Measurements from ENCODE around the gene UPF1. TPM values are rescaled to one million over a fixed set of nuclear protein-coding genes. Genes with fewer than 3 reads are reported as not detected.

Gene UPF1
- total RNA-seq, 1 experiment from 2014 or later, result 121 TPM

DNA sequence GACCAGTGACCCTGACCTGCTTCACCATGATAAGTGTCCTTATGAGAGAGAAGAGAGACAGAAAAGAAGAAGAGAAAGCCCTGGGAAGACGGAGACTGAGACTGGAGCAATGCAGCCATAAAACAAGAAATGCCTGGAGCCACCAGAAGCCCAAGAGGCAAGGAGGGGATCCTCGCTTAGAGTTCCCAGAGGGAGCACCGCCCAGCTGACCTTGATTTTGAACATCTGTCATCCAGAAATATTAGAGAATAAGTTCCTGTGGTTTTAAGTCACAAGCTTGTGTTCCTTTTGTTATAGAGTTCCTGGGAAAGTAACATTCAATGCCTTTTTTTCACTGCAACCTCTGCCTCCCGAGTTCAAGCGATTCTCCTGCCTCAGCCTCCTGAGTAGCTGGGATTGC is 44.0 kb downstream of the UPF1 start:
- DNase-seq (ENCODE audit: low read depth), result no peak

DNA sequence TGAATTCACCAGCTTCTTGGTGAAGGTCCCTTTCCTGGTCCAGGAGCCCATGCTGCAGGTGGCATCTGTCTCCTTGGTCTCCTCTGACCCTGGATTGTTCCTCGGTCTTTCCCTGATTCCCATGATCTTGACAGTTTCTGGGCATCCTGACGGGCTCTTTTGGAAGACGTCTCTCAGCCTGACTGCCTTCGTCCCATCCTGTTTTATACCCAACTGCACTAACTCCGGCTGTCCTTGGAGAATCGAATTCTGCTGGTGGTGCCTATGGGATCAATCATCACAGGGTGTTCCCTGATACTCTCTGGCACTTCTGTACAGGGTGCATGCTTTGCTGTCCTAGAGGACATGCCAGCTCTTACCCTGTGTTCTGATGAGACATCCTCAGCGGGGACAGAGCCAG is 45.1 kb downstream of the UPF1 start:
- no peak for DNase-seq (ENCODE audit: low read depth)

DNA sequence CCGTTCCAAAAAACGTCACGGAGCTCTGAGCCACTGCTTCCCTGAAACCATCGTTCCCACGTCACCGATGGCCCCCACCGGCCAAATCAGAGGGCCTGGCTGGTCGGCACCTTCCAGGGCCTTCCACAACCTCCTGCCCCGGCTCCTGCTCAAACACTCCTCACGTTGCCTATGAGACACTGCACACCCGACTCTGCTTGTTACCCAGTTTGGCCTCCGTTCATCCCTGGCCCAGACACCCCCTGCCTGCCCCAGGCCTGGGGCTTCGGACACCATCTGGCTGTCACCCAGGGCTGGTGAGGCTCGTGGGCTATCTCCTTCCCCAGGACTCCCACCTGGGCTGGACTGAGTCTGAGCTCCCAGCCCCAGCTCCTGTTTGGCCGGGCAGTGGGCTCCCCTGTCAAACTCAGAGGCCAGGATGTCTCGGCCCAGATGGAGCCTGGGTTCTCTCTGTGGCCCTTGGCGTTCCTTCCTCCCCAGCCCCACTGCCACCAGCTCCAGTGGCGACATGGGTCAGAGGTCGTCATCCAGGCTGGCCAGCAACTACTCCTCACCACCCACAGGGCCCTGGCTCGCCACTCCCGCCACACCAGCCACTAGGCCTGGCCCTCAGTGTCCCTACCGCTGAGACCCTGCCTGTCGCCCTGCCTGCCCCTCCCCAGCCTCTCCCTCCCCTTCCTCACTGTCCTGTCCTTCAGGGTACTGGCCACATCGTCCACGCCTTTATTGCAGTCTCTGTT is 46.5 kb downstream of the UPF1 start:
- no peak for DNase-seq (ENCODE audit: low read depth)

DNA sequence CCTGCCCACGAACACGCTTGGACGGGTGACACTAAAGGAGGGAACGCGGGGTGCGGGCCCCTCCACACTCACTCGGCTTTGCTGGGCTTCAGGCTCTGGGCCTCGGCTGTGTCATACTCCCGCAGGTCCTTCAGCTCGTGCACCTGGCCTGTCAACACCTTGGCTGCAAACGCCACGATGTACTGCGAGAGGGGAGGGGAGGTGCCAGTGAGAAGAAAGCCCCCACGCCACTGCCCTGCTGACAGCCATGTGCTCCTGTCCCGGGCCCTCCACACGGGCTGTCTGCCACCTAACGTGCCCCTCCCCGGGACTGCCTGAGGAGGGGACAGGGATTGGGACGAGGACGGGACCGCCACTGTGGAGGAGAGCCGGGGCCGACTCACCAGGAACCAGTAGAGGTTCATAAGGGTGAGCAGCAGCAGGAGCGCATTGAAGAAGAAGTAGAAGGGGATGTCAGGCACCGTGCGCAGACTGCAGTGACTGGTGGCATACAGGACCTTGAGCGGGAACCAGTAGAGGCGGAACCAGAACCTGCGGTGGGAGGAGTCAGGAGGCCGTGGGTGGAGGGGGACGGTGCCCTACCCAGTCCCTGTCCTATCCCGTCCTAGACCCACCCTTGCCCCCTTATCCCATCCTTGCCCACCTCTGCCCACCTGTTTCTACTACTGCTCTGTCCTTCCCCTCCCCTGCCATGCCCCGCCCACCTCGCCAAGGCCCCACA is 47.3 kb downstream of the UPF1 start:
- DNase-seq (ENCODE audit: low read depth), result no peak

- DNase-seq (ENCODE audit: low read depth), result peak; percentile 50
Observed at GRCh38 chr19:18879579-18880373, 48.0 kb downstream of the UPF1 start.

DNA sequence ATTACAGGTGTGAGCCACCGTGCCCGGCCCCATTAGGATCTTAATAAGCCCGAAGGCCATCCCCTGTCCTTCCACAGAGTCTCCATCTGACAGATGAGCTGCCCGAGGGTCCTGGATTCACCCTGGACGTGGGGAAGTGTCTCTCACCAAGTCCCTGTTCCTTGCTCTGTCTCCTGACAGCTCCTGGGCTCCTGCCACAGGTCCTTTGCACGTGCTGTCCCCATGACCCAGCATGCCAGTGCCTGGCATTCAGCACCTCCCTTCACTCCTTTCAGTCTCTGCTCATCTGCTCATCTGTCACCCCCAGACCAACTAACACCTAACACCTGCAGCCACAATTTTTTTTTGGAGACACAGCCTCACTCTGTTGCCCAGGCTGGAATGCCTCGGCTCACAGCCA is 49.7 kb downstream of the UPF1 start:
- no peak for DNase-seq (ENCODE audit: low read depth)

DNA sequence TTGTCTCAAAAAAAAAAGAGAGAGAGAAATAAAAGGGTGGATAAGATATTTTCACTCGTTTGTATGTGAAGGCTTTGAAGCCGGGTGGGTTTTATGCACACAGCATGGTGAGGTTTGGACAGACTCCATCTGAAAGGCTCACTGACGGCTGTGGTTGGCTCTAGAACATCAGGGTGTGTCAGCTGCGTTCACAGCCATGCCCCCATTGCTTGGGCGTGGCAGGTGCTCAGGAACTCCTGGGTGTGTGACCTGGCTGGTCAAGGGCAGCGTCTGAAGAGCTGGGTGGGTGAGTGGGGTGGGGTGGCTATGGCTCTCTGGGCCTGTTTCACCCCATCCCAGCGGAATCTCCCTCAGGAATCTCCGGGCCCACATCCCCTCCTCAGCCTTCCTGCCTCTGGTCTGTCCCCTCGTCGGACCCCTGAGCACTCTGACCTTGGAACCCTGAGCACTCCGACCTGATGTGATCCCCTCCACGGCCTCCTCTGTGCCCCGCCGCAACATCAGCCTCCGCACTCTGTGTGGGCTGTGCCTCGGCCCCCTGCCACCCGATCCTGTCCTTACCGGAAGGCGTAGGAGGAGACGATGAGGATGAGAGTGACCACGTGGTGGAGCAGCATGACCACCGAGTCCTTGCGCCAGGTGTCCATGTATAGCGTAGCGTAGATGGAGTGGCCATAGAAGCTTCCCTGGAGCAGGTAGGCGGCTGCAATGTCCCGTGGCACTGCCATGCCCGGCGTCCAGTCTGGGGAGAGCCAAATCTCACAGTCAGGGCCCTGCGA is 52.0 kb downstream of the UPF1 start:
- no peak for DNase-seq (ENCODE audit: low read depth)

DNA sequence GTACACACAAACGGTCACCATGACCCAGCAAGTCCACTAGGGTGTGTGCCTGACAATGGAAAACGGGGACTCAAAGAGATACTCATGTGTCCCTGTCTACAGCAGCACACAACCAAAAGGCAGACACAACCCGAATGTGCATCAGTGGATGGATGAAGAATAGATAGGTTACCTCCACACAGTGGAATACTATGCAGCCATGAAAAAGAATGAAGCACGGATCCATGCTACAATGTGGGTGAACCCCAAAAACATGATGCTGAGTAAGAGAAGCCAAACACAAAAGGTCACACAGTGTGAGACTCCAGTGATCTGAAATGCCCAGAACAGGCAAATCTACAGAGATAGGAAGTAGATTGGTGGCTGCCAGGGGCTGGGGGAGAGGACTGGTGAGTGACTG is 55.2 kb downstream of the UPF1 start:
- DNase-seq (ENCODE audit: low read depth), result no peak

DNA sequence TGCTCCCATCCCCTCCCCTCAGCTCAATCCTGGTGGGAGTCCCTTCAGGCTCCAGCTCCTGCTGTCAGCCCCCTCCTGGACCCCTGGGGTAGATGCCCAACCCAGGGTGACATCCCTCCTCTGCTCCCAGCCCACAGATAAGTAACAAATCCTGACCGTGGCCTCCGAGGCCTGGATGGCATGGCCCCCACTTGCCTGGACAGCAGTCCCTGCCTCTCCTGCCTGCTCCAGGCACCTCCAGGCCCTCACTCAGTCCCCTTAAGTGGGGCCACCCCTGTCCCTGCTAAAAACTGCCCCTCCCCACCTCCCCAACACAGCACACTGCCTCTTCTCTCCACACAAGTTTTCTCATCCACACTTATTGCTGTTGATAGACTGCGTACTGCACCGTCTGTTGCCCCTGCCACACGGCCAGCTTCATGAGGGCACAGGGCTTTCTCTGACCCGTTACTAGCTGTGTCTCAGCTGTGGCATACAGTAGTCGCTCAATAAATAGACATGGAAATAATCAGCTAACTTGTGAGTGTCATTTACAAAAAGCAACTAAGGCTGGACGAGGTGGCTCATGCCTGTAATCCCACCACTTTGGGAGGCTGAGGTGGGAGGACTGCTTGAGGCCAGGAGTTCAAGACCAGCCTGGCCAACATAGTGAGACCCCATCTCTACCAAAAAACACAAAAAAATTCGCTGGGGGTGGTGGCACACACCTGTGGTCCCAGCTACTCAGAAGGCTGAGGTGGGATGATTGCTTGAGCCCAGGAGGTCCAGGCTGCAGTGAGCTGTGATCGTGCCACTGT is 58.4 kb downstream of the UPF1 start:
- DNase-seq (ENCODE audit: low read depth), result no peak

GRCh38 chr19:18893587-18894253 is 62.0 kb downstream of the UPF1 start:
- peak; percentile 1 for DNase-seq (ENCODE audit: low read depth)

GRCh38 chr19:18894254-18895037 is 62.7 kb downstream of the UPF1 start:
- DNase-seq (ENCODE audit: low read depth), result peak; percentile 48

- DNase-seq (ENCODE audit: low read depth), result peak; percentile 70
Observed at GRCh38 chr19:18895038-18895823, 63.5 kb downstream of the UPF1 start.

DNA sequence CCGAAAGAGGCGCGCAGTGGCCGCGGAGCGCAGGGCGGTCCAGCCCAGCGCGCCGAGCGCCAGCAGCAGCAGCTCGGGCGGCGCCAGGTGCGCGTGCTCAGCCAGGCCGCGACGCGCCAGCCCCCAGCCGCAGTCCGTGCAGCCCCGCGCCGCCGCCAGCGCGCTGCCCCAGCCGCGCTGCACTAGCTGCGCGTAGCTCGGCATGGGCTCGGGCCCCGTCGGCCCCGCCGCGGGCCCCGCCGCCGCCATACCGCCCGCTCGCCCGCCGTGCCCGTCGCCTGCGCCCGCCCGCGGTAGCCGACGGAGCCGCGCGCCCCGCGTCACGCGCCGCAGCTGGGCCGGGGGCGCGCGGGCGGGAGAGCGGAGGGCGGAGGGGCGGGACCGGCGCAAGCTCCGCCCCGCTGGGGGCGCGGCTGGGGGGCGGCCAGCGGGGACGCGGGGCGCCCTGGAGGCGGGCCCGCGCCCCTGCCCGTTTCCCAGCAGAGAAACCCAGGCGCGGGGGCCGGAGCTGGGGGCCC is 64.1 kb downstream of the UPF1 start, which contains the start of gene CERS1:
CERS1 (minus strand) TSS at position 335 of the 518 bp plus-strand sequence; CDS start at position 249, 86 bp downstream.
- no peak for DNase-seq (ENCODE audit: low read depth)

- peak; percentile 40 for DNase-seq (ENCODE audit: low read depth)
Observed at GRCh38 chr19:18896421-18896841, 64.7 kb downstream of the UPF1 start.

DNA sequence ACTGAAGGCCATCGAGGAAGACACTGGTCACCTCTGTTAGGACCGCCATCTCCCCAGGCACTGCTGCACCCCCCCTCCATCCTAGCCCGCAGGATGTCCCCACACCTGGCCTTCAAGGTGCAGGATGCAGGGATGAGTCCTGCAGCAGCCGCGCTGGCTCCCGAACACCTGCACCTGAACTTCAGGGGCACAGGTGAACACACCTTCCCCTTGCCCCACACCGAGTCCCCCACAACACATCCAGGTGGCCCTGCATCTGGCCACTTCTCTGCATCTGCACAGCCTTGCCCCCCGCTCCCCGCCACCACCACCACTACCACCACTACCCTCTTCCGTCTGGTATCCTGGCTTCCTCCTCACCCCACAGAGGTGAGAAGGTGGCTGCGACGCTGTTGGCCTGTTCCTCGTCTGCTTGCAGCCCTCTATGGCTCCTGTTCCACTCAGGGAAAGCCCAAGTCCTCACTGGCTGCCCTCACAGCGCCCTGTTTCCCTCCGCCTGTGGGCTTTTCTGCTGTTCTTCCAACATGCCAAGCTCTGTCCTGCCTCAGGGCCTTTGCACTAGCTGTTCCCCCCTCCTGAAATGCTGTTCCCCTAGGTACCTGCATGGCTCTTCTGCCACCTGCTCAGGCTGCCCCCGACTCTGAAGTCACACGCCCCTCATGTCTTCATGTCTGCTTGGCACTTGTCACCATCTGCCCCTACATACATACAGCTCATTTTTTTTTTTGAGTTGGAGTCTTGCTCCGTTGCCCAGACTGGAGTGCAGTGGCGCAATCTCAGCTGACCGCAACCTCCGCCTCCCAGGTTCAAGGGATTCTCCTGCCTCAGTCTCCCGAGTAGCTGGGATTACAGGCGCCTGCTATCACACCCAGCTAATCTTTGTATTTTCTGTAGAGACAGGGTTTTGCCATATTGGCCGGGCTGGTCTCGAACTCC is 65.6 kb downstream of the UPF1 start:
- no peak for DNase-seq (ENCODE audit: low read depth)

GRCh38 chr19:18898081-18898606 is 66.4 kb downstream of the UPF1 start:
- DNase-seq (ENCODE audit: low read depth), result no peak

Data from Daoy (cell line).